ENCODE data around the gene TLR5.

The TLR5 gene

DNA sequence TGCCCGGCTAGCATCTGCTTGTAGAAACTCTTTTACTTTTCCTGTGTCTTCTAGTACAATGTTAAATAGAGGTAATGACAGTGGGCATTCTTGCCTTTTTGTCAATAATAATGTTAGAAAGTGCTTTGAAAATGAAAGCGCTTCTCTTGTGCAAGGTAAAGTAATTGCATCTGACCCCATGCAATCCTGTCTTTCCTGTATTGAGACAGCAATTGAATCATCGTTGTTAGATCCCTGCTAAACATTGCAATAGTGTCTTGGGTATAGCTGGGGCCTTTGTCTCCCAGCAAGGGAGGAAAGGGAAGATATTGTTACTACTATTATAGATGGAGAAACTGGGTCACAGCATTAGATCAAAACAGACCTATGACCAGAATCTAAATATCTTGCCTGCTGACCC, 80.9 kb downstream of the TLR5 start:
- H3K27ac ChIP-seq, result no peak overlapping the region
- TF ChIP-seq, protein P1, sequence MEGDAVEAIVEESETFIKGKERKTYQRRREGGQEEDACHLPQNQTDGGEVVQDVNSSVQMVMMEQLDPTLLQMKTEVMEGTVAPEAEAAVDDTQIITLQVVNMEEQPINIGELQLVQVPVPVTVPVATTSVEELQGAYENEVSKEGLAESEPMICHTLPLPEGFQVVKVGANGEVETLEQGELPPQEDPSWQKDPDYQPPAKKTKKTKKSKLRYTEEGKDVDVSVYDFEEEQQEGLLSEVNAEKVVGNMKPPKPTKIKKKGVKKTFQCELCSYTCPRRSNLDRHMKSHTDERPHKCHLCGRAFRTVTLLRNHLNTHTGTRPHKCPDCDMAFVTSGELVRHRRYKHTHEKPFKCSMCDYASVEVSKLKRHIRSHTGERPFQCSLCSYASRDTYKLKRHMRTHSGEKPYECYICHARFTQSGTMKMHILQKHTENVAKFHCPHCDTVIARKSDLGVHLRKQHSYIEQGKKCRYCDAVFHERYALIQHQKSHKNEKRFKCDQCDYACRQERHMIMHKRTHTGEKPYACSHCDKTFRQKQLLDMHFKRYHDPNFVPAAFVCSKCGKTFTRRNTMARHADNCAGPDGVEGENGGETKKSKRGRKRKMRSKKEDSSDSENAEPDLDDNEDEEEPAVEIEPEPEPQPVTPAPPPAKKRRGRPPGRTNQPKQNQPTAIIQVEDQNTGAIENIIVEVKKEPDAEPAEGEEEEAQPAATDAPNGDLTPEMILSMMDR (conservative IDR thresholded peaks at IDR 0.05), result no peak

DNA sequence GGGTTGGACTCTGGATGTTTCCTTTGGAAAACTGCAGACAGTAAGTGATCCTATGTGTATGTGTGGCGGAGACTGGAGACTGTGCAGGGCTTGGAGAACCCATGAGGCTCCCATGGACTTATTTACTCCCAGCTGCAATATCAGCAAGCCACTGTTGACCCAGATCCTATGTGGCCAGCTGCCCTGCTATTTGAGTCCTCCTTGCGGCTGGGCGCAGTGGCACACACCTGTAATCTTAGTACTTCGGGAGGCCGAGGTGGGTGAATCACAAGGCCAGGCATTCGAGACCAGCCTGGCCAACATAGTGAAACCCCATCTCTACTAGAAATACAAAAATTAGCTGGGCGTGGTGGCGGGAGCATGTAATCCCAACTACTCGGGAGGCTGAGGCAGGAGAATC, 83.5 kb downstream of the TLR5 start:
- H3K27ac ChIP-seq, result no peak overlapping the region
- TF ChIP-seq, protein P1 (conservative IDR thresholded peaks at IDR 0.05), result no peak
